GM21423 (cell line): Measurements from ENCODE around the gene OAS1.
A peak's percentile ranks its signal among the peaks of the same experiment; 100 is the strongest.
"Not testable (repeated sequence)": the region's sequence is repeated elsewhere in the genome, so short reads cannot be mapped to it uniquely, and the experiment has no call there.

ENCODE experiments used
- ATAC-seq: cut with Tn5 transposase; IDR thresholded peaks from one replicate; pipeline ENCODE4 v1.9.1; 2021; ENCODE audit warnings: mild to moderate bottlenecking, moderate library complexity; ENCODE audit not compliant: unreplicated experiment

OAS1 gene

DNA sequence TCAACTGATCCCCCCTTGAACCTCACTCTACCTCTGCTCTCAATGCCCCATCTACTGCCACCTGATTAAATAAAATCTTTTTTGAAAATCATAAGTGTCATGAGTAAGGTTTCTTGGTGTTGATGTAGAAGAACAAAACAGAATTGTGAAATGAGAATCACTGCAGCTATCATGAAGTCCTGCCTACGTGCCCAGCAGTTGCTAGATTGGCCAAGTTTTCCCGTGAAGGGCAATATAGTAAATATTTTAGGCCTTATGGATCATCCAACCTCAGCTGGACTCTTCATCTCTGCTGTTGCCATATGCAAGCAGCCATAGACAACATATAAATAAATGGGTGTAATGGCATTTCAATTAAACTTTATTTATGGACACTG lies 26.4 kb downstream of the OAS1 start:
- ATAC-seq, result no peak

DNA sequence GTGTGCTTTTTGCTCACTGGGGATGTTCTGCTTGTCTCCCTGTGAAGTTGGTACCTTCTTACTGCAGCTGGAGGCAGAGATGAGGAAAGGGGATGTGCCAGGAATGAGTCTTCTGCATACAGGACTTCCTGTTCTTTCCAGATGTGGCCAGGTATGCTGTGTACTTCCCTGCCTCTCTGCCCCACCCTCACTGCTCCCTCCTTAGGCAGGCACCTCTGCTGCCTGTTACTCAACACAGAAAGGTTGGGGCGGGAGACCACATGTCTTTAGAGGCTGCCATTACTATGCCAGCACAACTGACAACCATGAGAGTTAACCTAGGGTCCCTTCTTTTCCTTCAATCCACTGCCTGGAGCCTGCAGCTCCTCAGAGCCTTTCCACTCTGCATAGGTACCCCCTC lies 29.5 kb downstream of the OAS1 start:
- ATAC-seq, result no peak

DNA sequence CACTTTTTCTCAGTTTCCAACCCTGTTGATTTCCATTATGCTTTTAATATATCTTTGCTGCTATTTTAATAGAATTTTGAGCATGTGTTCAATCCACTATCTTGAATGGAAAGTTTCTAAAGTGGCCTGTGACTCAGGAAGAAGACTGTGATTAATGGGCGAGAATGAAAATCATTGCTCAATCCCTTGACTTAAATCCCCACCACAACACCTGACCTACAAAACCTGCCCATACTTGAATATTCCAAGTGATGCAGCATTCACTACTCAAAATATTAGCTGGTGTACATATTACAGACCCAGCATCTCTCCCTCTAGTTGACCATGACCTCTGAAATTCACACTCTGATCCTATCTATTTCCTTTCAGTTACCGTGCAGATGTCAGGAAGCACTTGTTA lies 30.2 kb downstream of the OAS1 start:
- no peak for ATAC-seq

DNA sequence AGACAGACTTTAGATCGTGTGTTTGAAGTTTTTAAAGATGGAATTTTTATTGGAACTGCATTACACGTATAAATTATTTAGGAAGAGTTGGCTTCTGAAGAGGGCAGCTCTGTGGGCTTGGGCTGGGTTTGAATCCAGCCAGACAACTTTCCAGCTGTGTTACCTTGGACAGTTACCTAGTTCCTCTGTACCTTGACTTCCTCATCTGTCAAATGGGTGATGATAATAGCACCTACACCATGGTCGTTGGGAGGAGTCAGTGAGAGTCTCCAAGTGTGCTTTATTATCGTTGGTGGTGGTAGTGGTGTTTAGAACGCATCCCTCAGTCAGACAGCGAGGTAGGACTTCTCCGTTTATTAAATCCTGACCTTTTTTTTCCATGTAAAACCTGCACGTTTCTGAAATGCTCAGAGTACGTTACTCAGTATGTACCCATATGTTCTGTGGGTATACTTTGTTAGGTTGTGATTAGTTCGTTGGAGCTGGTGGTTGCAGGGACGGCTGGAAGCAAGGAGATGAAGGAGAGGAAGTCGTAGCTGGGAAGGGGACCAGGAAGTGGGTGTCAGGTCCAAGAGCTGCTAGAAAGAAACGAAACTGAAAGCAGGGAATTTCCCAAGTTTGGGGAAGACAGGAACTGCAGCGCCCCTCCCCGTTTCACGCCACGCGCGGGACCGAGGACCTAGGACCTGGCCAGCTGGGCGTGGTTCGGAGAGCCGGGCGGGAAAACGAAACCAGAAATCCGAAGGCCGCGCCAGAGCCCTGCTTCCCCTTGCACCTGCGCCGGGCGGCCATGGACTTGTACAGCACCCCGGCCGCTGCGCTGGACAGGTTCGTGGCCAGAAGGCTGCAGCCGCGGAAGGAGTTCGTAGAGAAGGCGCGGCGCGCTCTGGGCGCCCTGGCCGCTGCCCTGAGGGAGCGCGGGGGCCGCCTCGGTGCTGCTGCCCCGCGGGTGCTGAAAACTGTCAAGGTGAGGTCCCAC lies 31.3 kb downstream of the OAS1 start, which contains the start of gene OAS3:
Gene OAS3 (plus strand): TSS at position 734 of the 979 bp plus-strand sequence. CDS start 57 bp downstream, at position 791.
- ATAC-seq, result peak; percentile 49

DNA sequence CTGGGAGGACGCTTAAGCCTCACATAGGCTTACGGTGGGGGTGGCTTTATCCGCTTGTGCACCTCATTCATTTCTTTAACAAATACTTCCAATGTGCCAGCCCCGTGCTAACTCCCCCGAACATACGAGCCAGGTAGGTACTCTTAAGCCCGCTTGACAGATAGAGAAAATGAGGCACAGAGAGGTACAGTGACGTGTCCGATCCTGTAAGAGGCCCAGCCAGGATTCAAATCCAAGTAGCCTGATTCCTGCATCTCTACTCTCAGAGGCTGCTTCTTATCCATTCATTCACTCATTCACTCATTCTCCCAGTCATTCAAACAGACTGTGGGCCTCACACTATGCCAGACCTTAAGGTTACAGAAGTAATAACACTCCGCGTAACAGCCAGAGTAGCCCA lies 32.0 kb downstream of the OAS1 start:
- no peak for ATAC-seq

DNA sequence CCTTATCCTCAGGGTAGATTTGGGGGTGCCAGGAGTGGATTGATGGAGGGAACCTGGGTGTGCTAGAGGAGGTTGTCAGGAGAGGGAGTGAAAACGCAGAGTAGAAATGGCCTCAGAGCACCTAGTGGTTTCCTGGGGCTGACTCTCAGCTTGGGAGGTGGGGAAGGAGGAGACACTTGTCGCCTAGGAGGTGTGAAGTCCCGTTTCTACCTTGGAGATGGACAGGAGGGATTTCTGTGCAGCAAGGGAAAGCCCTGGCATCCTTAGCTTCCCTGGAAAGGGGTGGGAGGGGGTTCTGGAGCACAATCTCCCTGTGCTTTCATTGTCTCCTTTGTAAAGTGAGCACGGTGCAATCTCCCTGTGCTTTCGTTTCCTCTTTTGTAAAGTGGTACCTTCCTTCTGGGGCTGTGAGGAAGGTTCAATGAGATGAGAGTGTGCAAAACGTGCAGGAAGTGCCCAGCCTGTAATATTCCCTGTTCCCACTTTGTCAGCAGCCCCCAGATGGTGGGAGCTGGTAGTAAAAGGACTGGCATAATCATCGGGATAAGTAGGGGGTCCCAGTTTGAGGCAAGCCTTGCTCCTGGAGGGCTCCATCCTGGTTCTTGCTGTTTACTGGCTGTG lies 33.1 kb downstream of the OAS1 start:
- peak; percentile 60 for ATAC-seq

DNA sequence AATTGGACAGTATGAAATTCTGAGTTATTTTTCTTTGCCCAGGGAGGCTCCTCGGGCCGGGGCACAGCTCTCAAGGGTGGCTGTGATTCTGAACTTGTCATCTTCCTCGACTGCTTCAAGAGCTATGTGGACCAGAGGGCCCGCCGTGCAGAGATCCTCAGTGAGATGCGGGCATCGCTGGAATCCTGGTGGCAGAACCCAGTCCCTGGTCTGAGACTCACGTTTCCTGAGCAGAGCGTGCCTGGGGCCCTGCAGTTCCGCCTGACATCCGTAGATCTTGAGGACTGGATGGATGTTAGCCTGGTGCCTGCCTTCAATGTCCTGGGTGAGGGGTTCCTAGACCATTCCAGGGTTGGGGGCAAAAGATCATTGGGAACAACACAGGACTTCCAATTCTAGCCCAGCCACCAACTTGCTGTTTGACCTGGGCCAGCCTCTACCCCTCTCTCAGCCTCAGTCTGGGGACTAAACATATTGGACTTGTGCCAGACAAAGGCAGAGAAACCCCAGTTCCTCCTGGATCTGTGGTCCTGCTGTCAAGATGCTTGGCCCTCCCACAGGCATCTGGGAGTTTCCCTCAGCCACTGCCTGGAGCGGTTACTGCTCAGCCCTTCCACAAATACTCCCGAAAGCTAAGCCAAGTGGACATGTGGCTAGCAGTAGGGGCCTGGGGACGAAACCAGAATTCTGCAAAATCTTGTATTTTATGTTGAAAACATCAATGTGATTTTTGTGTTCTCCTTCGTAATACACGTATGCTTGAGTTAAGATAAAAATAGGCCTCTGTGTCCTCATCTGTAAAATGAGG lies 35.0 kb downstream of the OAS1 start:
- ATAC-seq, result no peak

DNA sequence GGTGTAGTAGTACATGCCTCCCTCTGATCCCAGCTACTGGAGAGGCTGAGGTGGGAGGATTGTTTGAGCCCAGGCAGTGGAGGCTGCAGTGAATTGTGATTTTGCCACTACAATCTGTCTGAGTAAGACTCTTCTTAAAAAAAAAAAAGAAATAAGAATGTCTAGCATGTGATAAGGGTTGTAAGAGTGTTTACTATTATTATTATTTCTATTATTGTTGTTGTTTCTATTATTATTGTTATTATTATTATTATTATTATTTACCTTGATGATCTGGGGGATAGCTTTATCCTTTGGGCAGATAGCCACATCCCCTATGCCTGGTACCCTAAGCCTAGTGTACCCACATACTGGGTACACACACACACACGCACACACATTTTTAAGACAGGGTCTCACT lies 35.8 kb downstream of the OAS1 start:
- no peak for ATAC-seq

DNA sequence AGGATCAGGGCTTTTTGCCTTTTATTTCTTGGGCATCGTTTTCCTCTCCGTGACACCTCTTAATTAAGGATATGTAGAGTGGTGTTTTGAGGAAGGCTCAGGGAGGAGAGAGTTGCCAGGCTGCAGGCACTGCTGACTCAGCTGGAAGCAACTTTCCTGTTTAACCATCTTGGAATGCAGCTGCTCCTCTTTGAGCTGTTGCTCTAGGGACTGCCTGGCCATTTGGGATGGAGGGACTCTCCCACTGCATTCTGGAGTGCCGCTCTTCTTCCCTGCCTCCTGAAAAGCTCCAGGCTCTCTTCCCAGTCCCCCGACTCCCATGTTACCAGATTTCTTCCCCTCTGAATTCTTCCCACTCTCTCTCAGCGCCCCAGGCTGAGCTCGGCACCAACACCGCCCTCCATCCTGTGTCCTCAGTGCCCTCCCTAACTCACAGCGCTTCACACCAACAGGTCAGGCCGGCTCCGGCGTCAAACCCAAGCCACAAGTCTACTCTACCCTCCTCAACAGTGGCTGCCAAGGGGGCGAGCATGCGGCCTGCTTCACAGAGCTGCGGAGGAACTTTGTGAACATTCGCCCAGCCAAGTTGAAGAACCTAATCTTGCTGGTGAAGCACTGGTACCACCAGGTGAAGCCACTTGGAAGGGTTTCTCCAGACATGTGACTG lies 37.4 kb downstream of the OAS1 start:
- no peak for ATAC-seq

DNA sequence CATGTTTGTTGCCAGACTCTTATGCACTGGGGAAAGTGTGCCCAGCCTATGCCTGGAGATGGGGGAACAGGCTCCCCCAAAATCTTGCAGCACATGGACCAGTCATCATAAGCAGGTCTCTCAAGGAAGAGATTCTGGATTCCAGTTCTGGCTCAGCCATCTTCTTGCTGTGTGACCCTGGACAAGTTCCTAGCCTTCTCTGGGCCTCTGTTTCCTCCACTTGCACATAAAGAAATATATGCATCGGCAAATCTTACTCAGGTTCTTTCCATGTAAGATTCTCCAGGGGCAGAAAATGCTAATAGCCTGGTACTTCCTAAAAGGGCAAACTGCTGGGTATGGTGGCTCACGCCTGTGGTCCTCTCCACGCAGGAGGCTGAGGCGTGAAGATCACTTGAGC lies 38.8 kb downstream of the OAS1 start:
- ATAC-seq, result no peak

DNA sequence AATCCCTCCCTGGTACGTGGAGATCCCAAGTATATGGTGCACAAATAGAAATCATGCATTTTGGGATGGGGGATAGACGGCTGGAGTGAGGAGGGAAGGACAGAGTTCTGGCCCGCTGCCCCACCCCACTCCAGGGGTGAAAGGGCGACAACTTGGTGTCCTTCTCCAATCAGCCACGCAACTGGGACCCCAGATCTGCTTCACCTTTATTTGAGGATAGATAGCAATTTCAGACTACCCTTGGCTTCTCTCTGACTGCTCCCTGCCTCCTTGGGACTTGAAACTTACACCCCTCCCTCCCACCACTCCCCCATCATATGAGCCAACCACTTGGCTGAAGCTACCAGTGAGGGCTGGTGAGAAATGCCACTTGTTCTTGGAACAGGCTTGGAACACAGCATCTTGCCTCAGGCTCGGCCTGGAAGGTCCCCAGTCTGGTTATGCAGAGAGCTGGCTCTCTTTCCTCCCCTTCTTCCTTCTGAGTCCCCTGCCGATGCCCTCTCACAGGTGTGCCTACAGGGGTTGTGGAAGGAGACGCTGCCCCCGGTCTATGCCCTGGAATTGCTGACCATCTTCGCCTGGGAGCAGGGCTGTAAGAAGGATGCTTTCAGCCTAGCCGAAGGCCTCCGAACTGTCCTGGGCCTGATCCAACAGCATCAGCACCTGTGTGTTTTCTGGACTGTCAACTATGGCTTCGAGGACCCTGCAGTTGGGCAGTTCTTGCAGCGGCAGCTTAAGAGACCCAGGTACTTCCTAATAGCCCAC lies 39.7 kb downstream of the OAS1 start:
- no peak for ATAC-seq

DNA sequence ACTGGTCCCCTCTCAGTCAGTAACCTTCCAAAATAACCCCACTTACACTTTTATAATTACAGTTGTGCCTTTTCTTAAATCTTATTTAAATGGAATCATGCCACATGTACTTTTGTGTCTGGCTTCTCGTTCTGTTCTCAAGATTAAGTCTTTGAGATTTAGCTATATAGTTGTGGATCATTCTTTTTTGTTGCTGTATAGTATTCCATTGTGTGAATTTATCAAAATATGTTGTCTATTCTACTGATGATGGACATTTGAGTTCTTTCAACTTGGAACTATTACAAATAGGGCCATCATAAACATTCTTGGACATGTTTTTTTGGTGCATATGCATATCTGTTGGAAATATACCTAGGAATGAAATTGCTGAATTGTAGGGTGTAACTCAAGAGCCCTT lies 40.6 kb downstream of the OAS1 start:
- ATAC-seq, result no peak

DNA sequence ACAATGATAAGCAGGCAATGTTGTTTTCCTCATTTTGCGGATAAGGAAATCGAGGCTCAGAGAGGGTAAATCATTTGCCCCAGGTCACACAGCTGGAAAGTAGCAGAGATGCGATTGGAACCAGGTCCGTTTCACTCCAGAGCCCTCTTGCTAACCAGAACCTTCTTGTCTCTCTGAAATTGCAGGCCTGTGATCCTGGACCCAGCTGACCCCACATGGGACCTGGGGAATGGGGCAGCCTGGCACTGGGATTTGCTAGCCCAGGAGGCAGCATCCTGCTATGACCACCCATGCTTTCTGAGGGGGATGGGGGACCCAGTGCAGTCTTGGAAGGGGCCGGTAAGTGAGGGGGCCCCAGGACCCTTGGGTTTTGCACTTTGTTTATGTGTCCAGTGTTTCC lies 41.0 kb downstream of the OAS1 start:
- ATAC-seq, result no peak

DNA sequence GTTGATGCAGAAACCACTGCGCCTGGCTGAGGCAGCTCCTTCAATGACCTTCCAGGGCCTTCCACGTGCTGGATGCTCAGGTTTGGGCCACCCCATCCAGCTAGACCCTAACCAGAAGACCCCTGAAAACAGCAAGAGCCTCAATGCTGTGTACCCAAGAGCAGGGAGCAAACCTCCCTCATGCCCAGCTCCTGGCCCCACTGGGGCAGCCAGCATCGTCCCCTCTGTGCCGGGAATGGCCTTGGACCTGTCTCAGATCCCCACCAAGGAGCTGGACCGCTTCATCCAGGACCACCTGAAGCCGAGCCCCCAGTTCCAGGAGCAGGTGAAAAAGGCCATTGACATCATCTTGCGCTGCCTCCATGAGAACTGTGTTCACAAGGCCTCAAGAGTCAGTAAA lies 42.0 kb downstream of the OAS1 start:
- no peak for ATAC-seq

DNA sequence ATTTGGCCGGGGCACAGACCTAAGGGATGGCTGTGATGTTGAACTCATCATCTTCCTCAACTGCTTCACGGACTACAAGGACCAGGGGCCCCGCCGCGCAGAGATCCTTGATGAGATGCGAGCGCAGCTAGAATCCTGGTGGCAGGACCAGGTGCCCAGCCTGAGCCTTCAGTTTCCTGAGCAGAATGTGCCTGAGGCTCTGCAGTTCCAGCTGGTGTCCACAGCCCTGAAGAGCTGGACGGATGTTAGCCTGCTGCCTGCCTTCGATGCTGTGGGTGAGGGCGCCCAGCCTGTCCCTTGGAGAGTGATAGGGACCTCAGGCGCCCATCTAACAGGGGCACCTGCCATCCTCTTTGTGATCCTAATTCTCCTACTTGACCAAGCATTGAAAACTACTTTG lies 43.9 kb downstream of the OAS1 start:
- ATAC-seq, result no peak

DNA sequence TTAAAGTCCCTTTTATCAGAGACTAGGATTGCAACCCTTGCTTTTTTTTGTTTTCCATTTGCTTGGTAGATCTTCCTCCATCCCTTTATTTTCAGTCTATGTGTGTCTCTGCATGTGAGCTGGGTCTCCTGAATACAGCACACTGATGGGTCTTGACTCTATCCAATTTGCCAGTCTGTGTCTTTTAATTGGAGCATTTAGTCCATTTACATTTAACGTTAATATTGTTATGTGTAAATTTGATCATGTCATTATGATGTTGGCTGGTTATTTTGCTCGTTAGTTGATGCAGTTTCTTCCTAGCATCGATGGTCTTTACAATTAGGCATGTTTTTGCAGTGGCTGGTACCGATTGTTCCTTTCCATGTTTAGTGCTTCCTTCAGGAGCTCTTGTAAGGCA lies 50.4 kb downstream of the OAS1 start:
- ATAC-seq, result not testable (repeated sequence)

DNA sequence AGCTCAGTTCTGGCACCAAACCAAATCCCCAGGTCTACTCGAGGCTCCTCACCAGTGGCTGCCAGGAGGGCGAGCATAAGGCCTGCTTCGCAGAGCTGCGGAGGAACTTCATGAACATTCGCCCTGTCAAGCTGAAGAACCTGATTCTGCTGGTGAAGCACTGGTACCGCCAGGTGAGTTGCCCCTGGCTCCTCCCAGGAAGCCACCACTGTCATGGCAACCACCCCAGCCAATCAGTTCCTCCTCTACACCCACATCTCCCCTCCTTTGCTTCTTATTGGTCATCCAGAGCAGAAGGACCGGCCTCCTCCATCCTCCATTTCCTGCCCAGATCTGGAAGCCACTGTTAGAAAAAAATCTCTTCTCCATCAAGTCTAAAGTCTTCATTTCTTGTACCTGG lies 54.3 kb downstream of the OAS1 start:
- no peak for ATAC-seq

DNA sequence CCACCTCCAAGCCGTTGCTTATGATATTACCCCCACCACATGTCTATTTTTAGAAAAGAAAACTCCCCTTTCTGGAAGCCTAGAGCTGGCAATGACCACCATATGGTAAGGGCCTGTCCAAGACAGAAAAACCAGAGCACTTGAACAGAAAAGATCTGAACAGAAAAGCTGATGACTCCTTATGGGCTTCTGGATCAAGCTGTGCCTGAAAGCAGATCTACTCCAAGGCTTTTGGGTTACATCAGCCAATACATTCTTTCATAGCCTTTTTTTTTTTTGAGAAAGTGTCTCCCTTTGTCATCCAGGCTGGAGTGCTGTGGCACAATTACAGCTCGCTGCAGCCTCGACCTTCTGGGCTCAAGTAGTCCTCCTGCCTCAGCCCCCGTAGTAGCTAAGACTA lies 54.8 kb downstream of the OAS1 start:
- ATAC-seq, result no peak

DNA sequence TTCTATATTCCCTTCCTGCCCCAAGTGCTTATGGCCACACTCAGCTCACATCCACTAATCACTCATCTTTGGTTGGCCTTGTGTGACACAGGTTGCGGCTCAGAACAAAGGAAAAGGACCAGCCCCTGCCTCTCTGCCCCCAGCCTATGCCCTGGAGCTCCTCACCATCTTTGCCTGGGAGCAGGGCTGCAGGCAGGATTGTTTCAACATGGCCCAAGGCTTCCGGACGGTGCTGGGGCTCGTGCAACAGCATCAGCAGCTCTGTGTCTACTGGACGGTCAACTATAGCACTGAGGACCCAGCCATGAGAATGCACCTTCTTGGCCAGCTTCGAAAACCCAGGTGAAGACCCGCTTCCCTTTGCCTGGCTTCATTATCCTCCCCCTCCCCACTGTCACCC lies 55.8 kb downstream of the OAS1 start:
- ATAC-seq, result no peak

DNA sequence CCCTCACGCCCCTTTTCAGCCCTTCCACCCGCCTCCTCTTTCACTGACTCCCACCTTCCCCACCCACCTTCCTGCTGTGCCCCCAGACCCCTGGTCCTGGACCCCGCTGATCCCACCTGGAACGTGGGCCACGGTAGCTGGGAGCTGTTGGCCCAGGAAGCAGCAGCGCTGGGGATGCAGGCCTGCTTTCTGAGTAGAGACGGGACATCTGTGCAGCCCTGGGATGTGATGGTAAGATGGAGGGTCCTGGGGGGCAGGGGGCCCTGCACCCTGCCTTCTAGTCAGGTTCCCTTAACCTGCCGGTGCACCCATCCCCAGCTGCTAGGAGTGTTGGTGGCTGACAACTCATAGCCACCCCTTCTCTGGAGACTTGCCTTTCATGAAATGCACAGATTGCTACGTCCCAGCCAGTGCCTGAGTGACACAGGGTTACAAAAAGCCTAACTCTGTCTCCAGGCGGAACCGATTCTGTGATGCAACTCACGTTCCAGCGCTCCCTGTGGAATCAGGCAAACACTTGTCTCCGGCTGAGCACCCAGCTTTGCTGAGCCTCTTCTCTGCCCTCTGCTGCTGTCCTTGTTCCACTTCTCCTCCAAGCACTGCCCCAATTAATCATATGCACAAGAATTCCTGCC lies 56.6 kb downstream of the OAS1 start:
- ATAC-seq, result no peak
